ENCODE measurements around the gene FMO3.

FMO3 gene

GRCh38 chr1:171081763-171082201 is 8.9 kb upstream of the FMO3 start:
- Histone ChIP-seq H4K20me1 (ENCODE audit: insufficient read depth, low read length) (no peaks in the 10 kb centered on the region), H3K79me2 (ENCODE audit: low read length) (no peaks in the 10 kb centered on the region), H3K9me3 (ENCODE audit: insufficient read depth, low read length) (no peaks in the 10 kb centered on the region), H3K27ac (ENCODE audit: low read length) (peak overlapping the region; percentile 54), H3K36me3 (replicated peaks; ENCODE audit: low read depth, low read length) (no peaks in the 10 kb centered on the region), H3K4me3 (ENCODE audit: low read length) (peak overlapping the region; percentile 12), H3K4me2 (ENCODE audit: low read length) (peak overlapping the region; percentile 35), H3K9ac (ENCODE audit: low read length) (peak overlapping the region; percentile 6; the same call in 1 of the 2 replicates), H2AFZ (ENCODE audit: low read depth, low read length) (peak overlapping the region; percentile 34; the same call in 1 of the 2 replicates), H3K4me1 (ENCODE audit: low read length) (peaks cover 15% of the 10 kb centered on the region), H3K27me3 (ENCODE audit: low read depth, low read length) (no peaks in the 10 kb centered on the region)
- TF ChIP-seq EZH2phosphoT487 (IDR thresholded peaks at IDR 0.05; ENCODE audit: low read depth) (no peak), CTCF (IDR thresholded peaks at IDR 0.05; ENCODE audit: low read depth, low read length) (no peak)

GRCh38 chr1:171082606-171083005 is 8.1 kb upstream of the FMO3 start:
- no peaks in the 10 kb centered on the region for H4K20me1 ChIP-seq (ENCODE audit: insufficient read depth, low read length)
- H3K9ac ChIP-seq (ENCODE audit: low read length), result no peak overlapping the region
- H3K27ac ChIP-seq (ENCODE audit: low read length), result no peak overlapping the region
- H3K27me3 ChIP-seq (ENCODE audit: low read depth, low read length), result no peaks in the 10 kb centered on the region
- H3K4me2 ChIP-seq (ENCODE audit: low read length), result peak overlapping the region; percentile 35; the same call in 1 of the 2 replicates
- H3K9me3 ChIP-seq (ENCODE audit: insufficient read depth, low read length), result no peaks in the 10 kb centered on the region
- peaks cover 15% of the 10 kb centered on the region for H3K4me1 ChIP-seq (ENCODE audit: low read length)
- H3K4me3 ChIP-seq (ENCODE audit: low read length), result no peak overlapping the region
- no peak overlapping the region for H2AFZ ChIP-seq (ENCODE audit: low read depth, low read length)
- H3K36me3 ChIP-seq (replicated peaks; ENCODE audit: low read depth, low read length), result no peaks in the 10 kb centered on the region
- TF ChIP-seq EZH2phosphoT487 (IDR thresholded peaks at IDR 0.05; ENCODE audit: low read depth), result no peak
- TF ChIP-seq CTCF (IDR thresholded peaks at IDR 0.05; ENCODE audit: low read depth, low read length), result no peak
- H3K79me2 ChIP-seq (ENCODE audit: low read length), result no peaks in the 10 kb centered on the region

- no peak overlapping the region for H3K4me3 ChIP-seq (ENCODE audit: low read length)
- H3K79me2 ChIP-seq (ENCODE audit: low read length), result no peaks in the 10 kb centered on the region
- H3K9me3 ChIP-seq (ENCODE audit: insufficient read depth, low read length), result no peaks in the 10 kb centered on the region
- H4K20me1 ChIP-seq (ENCODE audit: insufficient read depth, low read length), result no peaks in the 10 kb centered on the region
- no peak for TF ChIP-seq CTCF (IDR thresholded peaks at IDR 0.05; ENCODE audit: low read depth, low read length)
- no peak for TF ChIP-seq EZH2phosphoT487 (IDR thresholded peaks at IDR 0.05; ENCODE audit: low read depth)
- H2AFZ ChIP-seq (ENCODE audit: low read depth, low read length), result no peak overlapping the region
- H3K4me2 ChIP-seq (ENCODE audit: low read length), result no peak overlapping the region
- H3K27ac ChIP-seq (ENCODE audit: low read length), result no peak overlapping the region
- no peaks in the 10 kb centered on the region for H3K27me3 ChIP-seq (ENCODE audit: low read depth, low read length)
- H3K36me3 ChIP-seq (replicated peaks; ENCODE audit: low read depth, low read length), result no peaks in the 10 kb centered on the region
- no peak overlapping the region for H3K9ac ChIP-seq (ENCODE audit: low read length)
- peaks cover 15% of the 10 kb centered on the region for H3K4me1 ChIP-seq (ENCODE audit: low read length)
Measured at GRCh38 chr1:171083222-171083621, 7.5 kb upstream of the FMO3 start.

- H3K27me3 ChIP-seq (ENCODE audit: low read depth, low read length), result no peaks in the 10 kb centered on the region
- H3K36me3 ChIP-seq (replicated peaks; ENCODE audit: low read depth, low read length), result no peaks in the 10 kb centered on the region
- no peak overlapping the region for H2AFZ ChIP-seq (ENCODE audit: low read depth, low read length)
- TF ChIP-seq EZH2phosphoT487 (IDR thresholded peaks at IDR 0.05; ENCODE audit: low read depth), result no peak
- no peak for TF ChIP-seq CTCF (IDR thresholded peaks at IDR 0.05; ENCODE audit: low read depth, low read length)
- H3K79me2 ChIP-seq (ENCODE audit: low read length), result no peaks in the 10 kb centered on the region
- H3K4me1 ChIP-seq (ENCODE audit: low read length), result peaks cover 15% of the 10 kb centered on the region
- H3K9me3 ChIP-seq (ENCODE audit: insufficient read depth, low read length), result no peaks in the 10 kb centered on the region
- H4K20me1 ChIP-seq (ENCODE audit: insufficient read depth, low read length), result no peaks in the 10 kb centered on the region
- H3K9ac ChIP-seq (ENCODE audit: low read length), result no peak overlapping the region
- H3K4me2 ChIP-seq (ENCODE audit: low read length), result no peak overlapping the region
- no peak overlapping the region for H3K4me3 ChIP-seq (ENCODE audit: low read length)
- no peak overlapping the region for H3K27ac ChIP-seq (ENCODE audit: low read length)
Measured at GRCh38 chr1:171084091-171084490, 6.6 kb upstream of the FMO3 start.

All from OCI-LY3 (cell line).